ENCODE results near the gene OPN4. TPM values are rescaled to one million over a fixed set of nuclear protein-coding genes. Genes with fewer than 3 reads are reported as not detected.
A peak's percentile ranks its signal among the peaks of the same experiment; 100 is the strongest.

The OPN4 gene
- total RNA-seq, result not detected
- long read RNA-seq, partial matches to known transcripts, result 0 of 1 reads
- long read RNA-seq, other reads (novel, unspliced or antisense), result 1 of 1 reads

- TF ChIP-seq CTCF (IDR thresholded peaks at IDR 0.05), result no peak
- H3K36me3 ChIP-seq, result no peaks in the 10 kb centered on the region
- ATAC-seq, result no peak
- H3K4me1 ChIP-seq, result peaks cover 4% of the 10 kb centered on the region
- H3K27ac ChIP-seq, result no peak within 1 kb of the TSS
- H3K27me3 ChIP-seq (ENCODE audit: low read depth), result no peaks in the 10 kb centered on the region
- intact Hi-C loops (cut with DNase I), result no loop called here
- DNase-seq, result peak; percentile 34
- no peak within 1 kb of the TSS for H3K4me3 ChIP-seq
- no peaks in the 10 kb centered on the region for H3K9me3 ChIP-seq
Measured at GRCh38 chr10:86654411-86655172, at the start of gene OPN4. OPN4 (plus strand) TSS chr10:86654547; CDS start chr10:86654784, 237 bp downstream.

GRCh38 chr10:86607674-86608073, 46.7 kb upstream of the OPN4 start:
- no peaks in the 10 kb centered on the region for H3K27me3 ChIP-seq (ENCODE audit: low read depth)
- no peak overlapping the region for H3K4me3 ChIP-seq
- H3K36me3 ChIP-seq, result no peaks in the 10 kb centered on the region
- DNase-seq, result no peak
- H3K4me1 ChIP-seq, result no peaks in the 10 kb centered on the region
- no peak for ATAC-seq
- H3K27ac ChIP-seq, result no peak overlapping the region
- no peak for TF ChIP-seq CTCF (IDR thresholded peaks at IDR 0.05)
- intact Hi-C loops (cut with DNase I), result no loop called here
- H3K9me3 ChIP-seq, result no peaks in the 10 kb centered on the region

- Histone ChIP-seq H3K4me3 (no peak overlapping the region), H3K36me3 (no peaks in the 10 kb centered on the region), H3K27ac (no peak overlapping the region), H3K27me3 (ENCODE audit: low read depth) (no peaks in the 10 kb centered on the region), H3K9me3 (no peaks in the 10 kb centered on the region), H3K4me1 (no peaks in the 10 kb centered on the region)
- intact Hi-C loops (cut with DNase I), result no loop called here
- TF ChIP-seq CTCF (IDR thresholded peaks at IDR 0.05), result no peak
- no peak for ATAC-seq
- no peak for DNase-seq
Measured at GRCh38 chr10:86609920-86610319, 44.4 kb upstream of the OPN4 start.

GRCh38 chr10:86611386-86611785, 43.0 kb upstream of the OPN4 start:
- no peaks in the 10 kb centered on the region for H3K4me1 ChIP-seq
- intact Hi-C loops (cut with DNase I), result no loop called here
- no peaks in the 10 kb centered on the region for H3K27me3 ChIP-seq (ENCODE audit: low read depth)
- ATAC-seq (peak; percentile 72 to 83), DNase-seq (no peak)
- no peak for TF ChIP-seq CTCF (IDR thresholded peaks at IDR 0.05)
- H3K4me3 ChIP-seq, result no peak overlapping the region
- H3K36me3 ChIP-seq, result no peaks in the 10 kb centered on the region
- H3K9me3 ChIP-seq, result no peaks in the 10 kb centered on the region
- no peak overlapping the region for H3K27ac ChIP-seq

- Histone ChIP-seq H3K4me1 (no peaks in the 10 kb centered on the region), H3K4me3 (no peak overlapping the region), H3K36me3 (no peaks in the 10 kb centered on the region), H3K9me3 (no peaks in the 10 kb centered on the region), H3K27ac (no peak overlapping the region), H3K27me3 (ENCODE audit: low read depth) (no peaks in the 10 kb centered on the region)
- DNase-seq, result no peak
- no peak for TF ChIP-seq CTCF (IDR thresholded peaks at IDR 0.05)
- intact Hi-C loops (cut with DNase I), result no loop called here
- ATAC-seq, result no peak
Measured at GRCh38 chr10:86613096-86613495, 41.3 kb upstream of the OPN4 start.

All from lower lobe of right lung (tissue), 2 donors.